PC-9 (cell line): Measurements from ENCODE around the gene ZC3H14.

Experiments used
- EZH2 ChIP-seq: fragments of 200-600 bp; sonication (generic); IDR thresholded peaks from 2 replicates; pipeline ENCODE4 v1.8.0; 2017; ENCODE audit warnings: antibody characterized with exemption, low read depth
- TF ChIP-seq, protein P1 (sequence below): fragments of 200-600 bp; sonication (generic); conservative IDR thresholded peaks from 2 replicates; pipeline ENCODE4 v1.6.1; 2017; ENCODE audit warnings: mixed run types, antibody characterized with exemption, mild to moderate bottlenecking, moderate library complexity

DNA sequence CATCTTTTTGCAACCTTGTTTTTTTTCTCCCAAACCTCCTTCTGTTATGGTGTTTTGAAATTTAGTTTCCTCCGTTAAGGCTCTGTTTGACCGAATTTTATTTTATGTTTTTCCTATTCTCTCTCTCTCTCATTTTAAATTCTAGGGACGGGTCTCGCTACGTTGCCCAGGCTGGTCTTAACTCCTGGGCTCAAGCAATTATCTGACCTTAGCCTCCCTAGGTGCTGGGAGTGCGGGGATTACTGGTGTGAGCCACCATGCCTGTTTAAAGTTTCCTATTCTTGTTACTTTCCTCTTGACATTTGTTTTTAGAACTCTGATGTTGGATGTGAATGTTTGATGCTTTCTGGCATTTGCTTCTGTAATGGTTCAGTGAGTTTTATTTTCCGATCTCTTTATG is 1.0 kb downstream of the ZC3H14 start:
- TF ChIP-seq, protein P1, sequence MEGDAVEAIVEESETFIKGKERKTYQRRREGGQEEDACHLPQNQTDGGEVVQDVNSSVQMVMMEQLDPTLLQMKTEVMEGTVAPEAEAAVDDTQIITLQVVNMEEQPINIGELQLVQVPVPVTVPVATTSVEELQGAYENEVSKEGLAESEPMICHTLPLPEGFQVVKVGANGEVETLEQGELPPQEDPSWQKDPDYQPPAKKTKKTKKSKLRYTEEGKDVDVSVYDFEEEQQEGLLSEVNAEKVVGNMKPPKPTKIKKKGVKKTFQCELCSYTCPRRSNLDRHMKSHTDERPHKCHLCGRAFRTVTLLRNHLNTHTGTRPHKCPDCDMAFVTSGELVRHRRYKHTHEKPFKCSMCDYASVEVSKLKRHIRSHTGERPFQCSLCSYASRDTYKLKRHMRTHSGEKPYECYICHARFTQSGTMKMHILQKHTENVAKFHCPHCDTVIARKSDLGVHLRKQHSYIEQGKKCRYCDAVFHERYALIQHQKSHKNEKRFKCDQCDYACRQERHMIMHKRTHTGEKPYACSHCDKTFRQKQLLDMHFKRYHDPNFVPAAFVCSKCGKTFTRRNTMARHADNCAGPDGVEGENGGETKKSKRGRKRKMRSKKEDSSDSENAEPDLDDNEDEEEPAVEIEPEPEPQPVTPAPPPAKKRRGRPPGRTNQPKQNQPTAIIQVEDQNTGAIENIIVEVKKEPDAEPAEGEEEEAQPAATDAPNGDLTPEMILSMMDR = no peak
- TF ChIP-seq EZH2 = no peak
